GM12801 (cell line): ENCODE data around the gene IGF1R.

ENCODE experiments used
- CTCF ChIP-seq: IDR thresholded peaks from one replicate; pipeline ENCODE4 v1.5.1; 2011; ENCODE audit warnings: control low read depth; ENCODE audit not compliant: insufficient read length; ENCODE audit errors: extremely low read depth

IGF1R gene

GRCh38 chr15:98628216-98628615, 20.1 kb upstream of the IGF1R start:
- TF ChIP-seq CTCF = no peak

- TF ChIP-seq CTCF = no peak
Measured at GRCh38 chr15:98635848-98636247, 12.5 kb upstream of the IGF1R start.

- TF ChIP-seq CTCF = no peak
Measured at GRCh38 chr15:98643115-98643514, 5.2 kb upstream of the IGF1R start.

GRCh38 chr15:98646546-98647025, 1.8 kb upstream of the IGF1R start:
- TF ChIP-seq CTCF = no peak

- TF ChIP-seq CTCF = no peak
Measured at GRCh38 chr15:98647026-98647773, 1.1 kb upstream of the IGF1R start.

- no peak for TF ChIP-seq CTCF
Measured at GRCh38 chr15:98648654-98649471, 524 bp downstream of the IGF1R start.

GRCh38 chr15:98649472-98650416, 1.4 kb downstream of the IGF1R start:
- TF ChIP-seq CTCF = no peak
